Posterior cingulate gyrus (tissue), 11 donors: ENCODE data around the gene LRMDA.

Source experiments
- DNase-seq, 10 donors: peaks; one replicate each; pipeline versions ENCODE4 v3.0.0 to v3.0.0-alpha.2; 2020 to 2021; ENCODE audit warnings: mixed read lengths in 3 of 10
- intact Hi-C: fragments of 100-400 bp; cut with DNase I; formaldehyde crosslinking; loops from one replicate; pipeline ENCODE4 v1.15.1; 2023

The LRMDA gene

GRCh38 chr10:75441196-75441595 lies 9.8 kb downstream of the LRMDA start:
- DNase-seq = no peak
- intact Hi-C loops = no loop called here

GRCh38 chr10:75441682-75442081 lies 10.3 kb downstream of the LRMDA start:
- no peak for DNase-seq
- intact Hi-C loops = no loop called here

- intact Hi-C loops = no loop called here
- DNase-seq = no peak
These were observed 11.9 kb downstream of the LRMDA start for GRCh38 chr10:75443362-75443761.

- intact Hi-C loops = no loop called here
- DNase-seq = no peak
These were observed 13.5 kb downstream of the LRMDA start for GRCh38 chr10:75444781-75445386.

- no peak for DNase-seq
- intact Hi-C loops = no loop called here
These were observed 15.1 kb downstream of the LRMDA start for GRCh38 chr10:75446508-75446907.

- DNase-seq = no peak
- intact Hi-C loops = no loop called here
These were observed 16.7 kb downstream of the LRMDA start for GRCh38 chr10:75448166-75448565.

GRCh38 chr10:75449382-75450074 lies 18.1 kb downstream of the LRMDA start:
- DNase-seq = no peak
- intact Hi-C loops = no loop called here

- no peak for DNase-seq
- intact Hi-C loops = no loop called here
These were observed 18.6 kb downstream of the LRMDA start for GRCh38 chr10:75450075-75450445.

GRCh38 chr10:75450644-75451640 lies 19.5 kb downstream of the LRMDA start:
- intact Hi-C loops = no loop called here
- no peak for DNase-seq

GRCh38 chr10:75451831-75452230 lies 20.4 kb downstream of the LRMDA start:
- no peak for DNase-seq
- intact Hi-C loops = no loop called here

- DNase-seq = no peak
- intact Hi-C loops = no loop called here
These were observed 21.6 kb downstream of the LRMDA start for GRCh38 chr10:75452997-75453396.

GRCh38 chr10:75456122-75456521 lies 24.7 kb downstream of the LRMDA start:
- intact Hi-C loops = no loop called here
- DNase-seq = no peak

GRCh38 chr10:75460059-75460458 lies 28.6 kb downstream of the LRMDA start:
- DNase-seq = no peak
- intact Hi-C loops = no loop called here

GRCh38 chr10:75461672-75462649 lies 30.5 kb downstream of the LRMDA start:
- no peak for DNase-seq
- intact Hi-C loops = no loop called here

GRCh38 chr10:75462865-75463264 lies 31.4 kb downstream of the LRMDA start:
- DNase-seq = no peak
- intact Hi-C loops = no loop called here

- intact Hi-C loops = no loop called here
- no peak for DNase-seq
These were observed 33.3 kb downstream of the LRMDA start for GRCh38 chr10:75464478-75465449.

- intact Hi-C loops = no loop called here
- no peak for DNase-seq
These were observed 34.0 kb downstream of the LRMDA start for GRCh38 chr10:75465450-75465827.

- no peak for DNase-seq
- intact Hi-C loops = no loop called here
These were observed 34.6 kb downstream of the LRMDA start for GRCh38 chr10:75466001-75466400.

- no peak for DNase-seq
- intact Hi-C loops = no loop called here
These were observed 35.5 kb downstream of the LRMDA start for GRCh38 chr10:75466886-75467285.
